Globus pallidus (tissue), 1 donor: ENCODE data around the gene TPP1.

Experiments used
- DNase-seq: peaks from one replicate; pipeline ENCODE4 v3.0.0-alpha.2; 2015; ENCODE audit warnings: low spot score

The TPP1 gene

GRCh38 chr11:6646918-6647679, 27.9 kb upstream of the TPP1 start:
- DNase-seq = no peak

- DNase-seq = no peak
Observed at GRCh38 chr11:6646576-6646917, 27.3 kb upstream of the TPP1 start.

GRCh38 chr11:6646071-6646470, 26.8 kb upstream of the TPP1 start:
- DNase-seq = no peak

- DNase-seq = no peak
Observed at GRCh38 chr11:6642957-6643356, 23.7 kb upstream of the TPP1 start.

- peak; percentile 83 for DNase-seq
Observed at GRCh38 chr11:6640985-6641701, 21.9 kb upstream of the TPP1 start.

GRCh38 chr11:6640036-6640984, 21.1 kb upstream of the TPP1 start:
- no peak for DNase-seq

- DNase-seq = no peak
Observed at GRCh38 chr11:6638429-6638828, 19.2 kb upstream of the TPP1 start.

- no peak for DNase-seq
Observed at GRCh38 chr11:6637871-6638270, 18.6 kb upstream of the TPP1 start.

- no peak for DNase-seq
Observed at GRCh38 chr11:6636480-6636879, 17.3 kb upstream of the TPP1 start.

- DNase-seq = peak; percentile 82
Observed at GRCh38 chr11:6635082-6635932, 16.1 kb upstream of the TPP1 start.

GRCh38 chr11:6634534-6634933, 15.3 kb upstream of the TPP1 start:
- DNase-seq = no peak

- no peak for DNase-seq
Observed at GRCh38 chr11:6633422-6634408, 14.5 kb upstream of the TPP1 start.

GRCh38 chr11:6632116-6633073, 13.2 kb upstream of the TPP1 start:
- no peak for DNase-seq

- DNase-seq = no peak
Observed at GRCh38 chr11:6631361-6631890, 12.2 kb upstream of the TPP1 start.

GRCh38 chr11:6630632-6631291, 11.5 kb upstream of the TPP1 start:
- DNase-seq = no peak

GRCh38 chr11:6629892-6630631, 10.8 kb upstream of the TPP1 start:
- no peak for DNase-seq

- no peak for DNase-seq
Observed at GRCh38 chr11:6629573-6629891, 10.3 kb upstream of the TPP1 start.

- no peak for DNase-seq
Observed at GRCh38 chr11:6628526-6628925, 9.3 kb upstream of the TPP1 start.
